HG03520 (cell line): ENCODE data around the gene CIT.

Source experiments
- ATAC-seq: cut with Tn5 transposase; IDR thresholded peaks from one replicate; pipeline ENCODE4 v1.9.1; 2021; ENCODE audit warnings: mild to moderate bottlenecking, moderate library complexity; ENCODE audit not compliant: unreplicated experiment

The CIT gene

GRCh38 chr12:119807380-119807779, 69.7 kb downstream of the CIT start:
- ATAC-seq, result no peak

- no peak for ATAC-seq
Observed at GRCh38 chr12:119804011-119804641, 73.0 kb downstream of the CIT start.

GRCh38 chr12:119803381-119803791, 73.7 kb downstream of the CIT start:
- ATAC-seq, result no peak

- no peak for ATAC-seq
Observed at GRCh38 chr12:119802472-119802871, 74.6 kb downstream of the CIT start.

- no peak for ATAC-seq
Observed at GRCh38 chr12:119797090-119797489, 80.0 kb downstream of the CIT start.

- no peak for ATAC-seq
Observed at GRCh38 chr12:119796292-119796691, 80.8 kb downstream of the CIT start.

- ATAC-seq, result no peak
Observed at GRCh38 chr12:119791453-119791852, 85.7 kb downstream of the CIT start.

- ATAC-seq, result no peak
Observed at GRCh38 chr12:119788786-119789185, 88.3 kb downstream of the CIT start.

- no peak for ATAC-seq
Observed at GRCh38 chr12:119786539-119786938, 90.6 kb downstream of the CIT start.

GRCh38 chr12:119784673-119785072, 92.4 kb downstream of the CIT start:
- ATAC-seq, result no peak

- ATAC-seq, result no peak
Observed at GRCh38 chr12:119783787-119784186, 93.3 kb downstream of the CIT start.

GRCh38 chr12:119781804-119782203, 95.3 kb downstream of the CIT start:
- no peak for ATAC-seq

GRCh38 chr12:119780786-119781434, 96.2 kb downstream of the CIT start:
- ATAC-seq, result no peak

- no peak for ATAC-seq
Observed at GRCh38 chr12:119775246-119775895, 101.7 kb downstream of the CIT start.

- ATAC-seq, result no peak
Observed at GRCh38 chr12:119772431-119772830, 104.7 kb downstream of the CIT start.

- no peak for ATAC-seq
Observed at GRCh38 chr12:119770146-119770545, 107.0 kb downstream of the CIT start.

GRCh38 chr12:119762619-119763018, 114.5 kb downstream of the CIT start:
- ATAC-seq, result no peak

- no peak for ATAC-seq
Observed at GRCh38 chr12:119758722-119759121, 118.4 kb downstream of the CIT start.

- ATAC-seq, result no peak
Observed at GRCh38 chr12:119758234-119758633, 118.9 kb downstream of the CIT start.

- no peak for ATAC-seq
Observed at GRCh38 chr12:119751961-119752360, 125.2 kb downstream of the CIT start.

GRCh38 chr12:119749666-119750065, 127.5 kb downstream of the CIT start:
- ATAC-seq, result no peak

- no peak for ATAC-seq
Observed at GRCh38 chr12:119748497-119748896, 128.6 kb downstream of the CIT start.
